Esophagus mucosa (tissue), 1 donor: Measurements from ENCODE around the gene MKNK1. TPM values are rescaled to one million over a fixed set of nuclear protein-coding genes. Genes with fewer than 3 reads are reported as not detected.

Experiments used
- ATAC-seq: fragments of 200-7000 bp; cut with Tn5 transposase; one replicate; pipeline ENCODE4 v1.9.1; 2020
- total RNA-seq: library from RNA; stranded (reverse); gene quantifications from one replicate; pipeline ENCODE4 v1.2.4, GENCODE V29; 2023
- donor health status: DM: yes; HTN: yes; CAD: no.

The MKNK1 gene
- total RNA-seq, 1 donor from 2014 or later = 31.3 TPM

DNA sequence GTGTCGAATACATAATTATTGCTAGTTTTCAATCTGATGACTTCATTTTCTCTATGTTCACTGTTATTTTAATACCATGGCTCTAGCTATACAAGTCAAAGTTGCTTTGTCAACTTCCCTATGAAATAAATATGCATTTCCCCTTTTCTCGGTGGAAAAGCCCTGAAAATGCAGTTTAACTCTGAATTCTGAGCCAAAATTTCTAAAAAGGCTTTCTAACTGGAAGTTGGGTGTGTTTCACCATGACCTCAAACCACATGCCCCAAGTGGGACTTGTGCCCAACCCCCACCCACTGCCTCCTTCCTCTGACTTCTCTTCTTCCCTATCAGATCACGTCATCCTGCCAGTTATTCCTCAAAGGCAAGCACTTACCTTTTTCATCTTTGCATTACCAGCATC, 8.9 kb downstream of the MKNK1 start:
- ATAC-seq = no peak

- ATAC-seq = no peak
Measured at GRCh38 chr1:46594063-46594462, 10.0 kb downstream of the MKNK1 start.

GRCh38 chr1:46592823-46593222, 11.2 kb downstream of the MKNK1 start:
- ATAC-seq = peak; percentile 65

DNA sequence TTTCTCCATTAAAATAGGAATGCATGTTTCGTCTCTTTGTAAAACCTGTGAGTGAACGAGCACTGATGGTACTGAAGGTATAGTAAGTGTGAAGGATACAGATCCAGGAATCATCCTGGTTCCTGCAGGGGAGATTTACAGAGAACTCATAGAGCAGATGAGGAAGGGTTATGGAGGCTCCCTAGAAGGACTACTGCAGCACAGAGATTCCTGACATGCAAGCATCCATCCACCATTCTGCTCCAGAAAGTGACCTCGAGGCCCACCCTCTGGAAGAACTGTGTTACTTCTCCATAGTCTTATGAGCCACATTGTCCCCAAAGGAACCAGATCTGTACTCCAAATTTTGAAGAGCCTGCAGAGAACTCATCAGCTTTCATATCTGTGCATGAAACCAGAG, 14.5 kb downstream of the MKNK1 start:
- no peak for ATAC-seq

DNA sequence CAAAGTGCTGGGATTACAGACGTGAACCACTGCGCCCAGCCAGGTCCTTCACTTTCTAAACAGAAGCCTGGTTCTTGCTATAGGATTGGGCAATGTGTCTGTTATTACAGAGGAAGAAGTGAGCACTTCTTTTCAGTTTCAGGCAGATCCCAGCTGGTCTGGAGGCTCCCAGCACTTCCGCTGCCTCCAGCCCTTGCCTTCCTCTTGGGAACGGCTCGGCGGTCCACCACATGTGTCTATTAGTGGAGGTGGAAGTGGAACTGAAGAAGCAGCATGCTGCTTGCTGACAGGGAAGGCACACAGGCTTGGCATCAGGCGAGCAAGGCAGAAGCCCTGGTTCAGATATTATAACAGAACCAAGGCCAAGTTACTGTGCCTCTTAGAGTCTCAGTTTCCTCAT, 17.0 kb downstream of the MKNK1 start:
- no peak for ATAC-seq

- ATAC-seq = no peak
Measured at GRCh38 chr1:46585312-46585938, 18.6 kb downstream of the MKNK1 start.

DNA sequence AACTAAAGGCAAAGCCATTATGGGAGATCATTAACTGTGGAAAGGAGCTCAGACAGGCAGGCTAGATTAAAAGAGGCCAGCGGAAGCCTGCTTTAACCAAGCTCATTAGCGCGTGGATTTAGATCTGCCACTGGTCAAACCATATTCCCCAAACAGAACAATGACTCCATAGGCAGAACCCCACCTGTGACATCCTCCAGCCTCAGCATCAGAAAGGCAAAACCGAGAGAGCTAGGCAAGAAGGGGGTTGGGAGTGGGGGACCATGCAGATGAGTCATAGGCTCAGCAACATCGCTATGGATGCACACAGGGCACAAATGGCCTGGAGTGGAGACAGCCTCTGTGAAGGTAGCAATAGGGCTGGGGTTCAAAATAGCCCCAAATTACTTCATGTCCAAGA, 20.6 kb downstream of the MKNK1 start:
- ATAC-seq = no peak

DNA sequence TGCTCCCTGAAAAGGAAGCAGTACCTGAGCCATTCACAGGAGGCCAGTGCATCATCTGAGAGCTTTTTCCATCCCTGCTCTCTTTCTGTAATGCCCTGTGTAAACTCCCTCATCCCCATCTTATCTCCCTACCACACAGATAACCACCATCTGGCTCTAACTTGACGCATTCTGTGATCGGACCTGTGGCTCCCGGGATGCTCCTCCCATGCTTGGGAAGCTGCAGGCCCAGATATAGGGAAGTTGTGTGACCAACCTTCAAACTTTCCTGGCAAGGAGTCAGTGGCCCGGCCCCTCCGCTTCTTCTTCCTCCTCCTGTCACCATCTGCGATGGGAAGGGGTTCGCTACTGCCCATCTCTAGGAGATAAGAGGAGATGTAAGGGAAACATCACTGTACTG, 21.1 kb downstream of the MKNK1 start:
- ATAC-seq = no peak

DNA sequence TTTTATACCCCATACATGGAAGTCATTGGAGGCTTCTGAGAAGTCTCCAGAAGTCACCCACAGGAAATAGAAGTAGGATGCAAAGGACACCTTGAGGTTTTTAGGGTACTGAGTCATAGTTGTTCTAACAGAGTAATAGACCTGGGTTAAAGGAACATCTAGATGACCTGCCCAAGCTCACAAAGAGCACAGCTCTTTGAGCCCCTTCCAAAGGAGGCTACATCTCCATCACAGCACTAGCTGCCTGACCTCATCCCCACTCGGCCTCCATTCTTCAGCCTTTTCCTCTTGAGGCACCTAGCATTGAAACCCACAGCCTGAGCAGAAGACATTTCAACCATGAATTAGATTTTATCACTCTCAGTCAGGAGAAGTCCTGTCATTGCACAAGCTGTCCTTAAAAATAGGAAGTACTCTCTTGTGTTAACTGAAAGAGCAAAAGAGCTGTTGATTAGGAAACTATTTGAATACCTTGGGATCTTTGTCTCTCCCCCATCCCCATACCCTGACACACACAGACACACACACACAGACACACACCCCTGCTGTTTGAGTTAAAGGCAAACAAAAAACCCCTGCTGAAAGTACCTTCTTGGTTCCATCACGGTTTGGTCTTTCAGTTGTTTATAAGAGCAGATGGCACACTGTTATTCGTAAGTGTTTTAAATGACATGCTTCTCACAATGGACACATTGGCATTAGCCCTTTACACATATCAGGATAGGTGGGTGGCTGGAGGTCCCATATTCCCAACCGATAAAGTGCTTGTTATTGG, 22.2 kb downstream of the MKNK1 start:
- peak; percentile 24 for ATAC-seq

GRCh38 chr1:46580140-46580903, 23.7 kb downstream of the MKNK1 start:
- no peak for ATAC-seq

DNA sequence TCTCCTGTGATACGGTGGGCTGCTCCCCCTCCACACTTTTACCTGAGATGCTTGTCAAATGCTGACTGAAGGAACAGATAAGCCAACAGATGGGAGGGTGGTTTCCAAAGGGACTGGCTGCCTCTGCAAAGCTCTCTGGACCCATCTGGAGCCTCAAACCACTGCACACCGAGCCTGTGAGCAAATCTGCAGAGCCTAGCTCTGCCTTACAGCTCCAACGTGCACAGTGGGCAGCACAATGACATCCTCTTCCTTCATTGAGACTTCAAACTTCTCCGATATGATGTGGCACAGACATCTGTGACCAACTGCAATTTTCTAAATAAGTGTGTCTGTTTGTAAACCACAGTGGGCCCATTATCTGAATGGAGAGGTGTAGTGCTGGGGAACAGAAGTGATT, 26.4 kb downstream of the MKNK1 start:
- no peak for ATAC-seq

DNA sequence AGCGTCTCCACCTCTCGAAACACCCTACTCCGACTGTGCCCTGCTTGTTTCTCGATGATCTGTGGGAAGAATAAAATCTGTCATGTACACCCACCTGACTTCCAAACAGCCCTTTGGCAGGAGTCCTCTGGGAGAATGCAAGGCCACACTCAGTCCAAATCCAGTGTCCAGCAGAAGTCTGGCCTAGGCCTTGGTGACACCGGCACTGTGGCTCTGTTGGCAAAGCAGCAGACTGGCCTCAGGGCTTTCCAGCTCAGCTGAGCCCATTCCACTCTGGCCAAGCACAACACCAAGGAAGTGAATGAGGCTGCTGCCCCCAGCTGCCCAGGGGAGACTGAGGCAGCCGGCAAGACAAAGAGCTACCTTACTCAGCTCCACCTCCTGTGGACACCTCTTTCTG, 27.5 kb downstream of the MKNK1 start:
- ATAC-seq = no peak

DNA sequence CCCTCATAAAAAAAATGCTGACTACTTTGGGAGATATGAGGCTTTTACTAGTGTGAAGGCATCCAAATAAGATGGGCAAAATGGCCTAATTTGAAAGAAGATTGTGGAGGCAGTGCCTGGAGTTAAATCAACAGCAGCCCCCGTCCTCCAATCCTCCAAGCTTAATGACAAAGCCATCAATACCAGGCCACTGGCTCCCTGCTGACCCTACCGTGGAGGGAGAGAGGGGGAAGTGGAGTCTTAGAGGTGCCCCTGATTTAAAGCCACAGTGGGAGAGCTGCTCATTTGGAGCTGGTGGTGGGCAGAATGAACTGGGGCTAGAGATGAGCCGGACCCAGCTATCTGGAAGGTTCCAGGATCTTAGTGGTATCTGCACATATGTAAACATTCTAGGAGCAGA, 28.3 kb downstream of the MKNK1 start:
- ATAC-seq = no peak

DNA sequence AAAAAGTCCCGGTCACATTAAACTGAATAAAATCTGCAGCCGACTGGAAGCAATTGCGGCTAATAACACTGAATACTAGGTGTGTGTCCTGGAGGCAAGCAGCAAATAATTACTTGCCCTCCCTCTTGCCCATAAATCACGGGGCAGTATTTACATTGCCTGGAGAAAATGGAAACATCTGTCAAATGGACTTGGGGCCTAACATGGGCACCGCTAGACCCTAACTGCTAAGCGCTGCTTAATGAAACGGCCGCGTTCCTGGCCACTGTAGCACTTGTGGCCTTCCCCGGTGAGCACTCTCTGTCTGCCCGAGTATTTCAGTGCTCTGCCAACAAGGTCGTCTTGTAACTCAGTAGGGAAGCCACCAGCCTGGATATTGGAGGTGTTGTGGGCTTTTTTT, 28.8 kb downstream of the MKNK1 start:
- no peak for ATAC-seq

- ATAC-seq = no peak
Measured at GRCh38 chr1:46571691-46572225, 32.3 kb downstream of the MKNK1 start.

GRCh38 chr1:46569884-46570725, 34.0 kb downstream of the MKNK1 start:
- ATAC-seq = no peak

GRCh38 chr1:46569116-46569515, 35.0 kb downstream of the MKNK1 start:
- ATAC-seq = no peak

DNA sequence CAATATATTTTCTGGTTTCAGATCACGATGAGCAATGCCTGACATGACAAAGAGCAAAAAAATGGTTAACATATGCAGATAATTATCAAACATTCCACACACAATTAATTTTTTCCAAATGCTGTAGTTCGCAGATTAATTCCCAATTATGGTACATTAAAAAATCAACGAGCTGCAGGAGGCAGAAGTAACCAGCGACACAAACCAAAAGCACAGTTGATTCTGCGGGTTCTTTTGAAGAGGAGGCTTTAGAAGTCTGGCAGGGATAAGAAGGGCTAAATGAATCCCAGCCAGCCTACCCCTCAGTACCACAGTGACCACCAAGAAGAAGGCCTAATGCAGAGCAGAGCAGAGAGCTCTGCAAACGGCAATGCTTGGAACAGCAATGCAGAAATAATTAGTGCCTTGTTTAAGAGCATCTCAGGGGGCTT, 35.6 kb downstream of the MKNK1 start:
- no peak for ATAC-seq

DNA sequence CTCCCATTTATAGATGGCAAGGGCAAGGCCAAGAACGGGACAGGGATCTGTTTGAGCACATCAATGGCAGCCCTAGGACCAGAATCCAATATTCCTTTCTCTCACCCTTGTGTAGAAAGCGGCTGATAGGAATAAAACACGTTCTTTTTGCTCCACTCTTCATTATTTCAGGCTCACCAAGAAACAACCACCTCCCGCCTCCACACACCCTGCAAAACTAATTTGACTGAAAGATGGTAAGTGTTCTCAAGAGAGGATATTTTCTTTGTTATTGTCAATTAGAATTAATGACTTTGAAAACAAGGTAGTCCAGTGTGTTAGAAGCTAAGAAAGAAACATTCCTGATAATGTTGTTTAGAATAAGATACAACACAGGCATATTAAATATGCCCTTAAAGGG, 40.7 kb downstream of the MKNK1 start:
- no peak for ATAC-seq

DNA sequence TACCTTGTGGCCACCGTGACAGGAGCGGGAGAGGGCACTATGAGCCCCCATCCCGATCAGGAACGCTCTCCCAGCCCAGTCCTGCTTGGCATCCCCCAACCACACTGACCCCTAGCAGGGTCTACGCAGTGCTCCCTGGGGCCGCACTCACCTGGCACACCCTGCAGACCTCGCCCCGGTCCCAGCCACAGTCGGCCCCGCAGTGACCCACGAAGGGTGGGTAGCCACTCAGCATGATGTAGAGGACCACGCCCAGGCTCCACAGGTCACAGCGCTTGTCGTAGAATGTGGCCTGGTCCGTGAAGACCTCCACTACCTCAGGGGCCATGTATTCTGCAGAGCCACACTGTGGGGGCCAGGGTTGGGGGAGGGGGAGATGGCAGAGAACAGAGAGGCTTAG, 41.6 kb downstream of the MKNK1 start:
- no peak for ATAC-seq

- ATAC-seq = no peak
Measured at GRCh38 chr1:46558966-46559365, 45.1 kb downstream of the MKNK1 start.

GRCh38 chr1:46558141-46558963, 45.7 kb downstream of the MKNK1 start:
- no peak for ATAC-seq
